Vagina (tissue), 2 donors: ENCODE data around the gene EFNA3.
A peak's percentile ranks its signal among the peaks of the same experiment; 100 is the strongest.

Experiments
- CTCF ChIP-seq, 3 experiments: fragments of 450-650 bp in 2 of 3; fragments of 200-600 bp in 1 of 3; sonication (generic) in 1 of 3; IDR thresholded peaks; one replicate each; pipeline ENCODE4 v1.5.1; 2017 to 2019; ENCODE audit warnings: antibody characterized with exemption in 3 of 3, mild to moderate bottlenecking in 2 of 3, moderate library complexity in 2 of 3
- POLR2AphosphoS5 ChIP-seq, 2 donors: sonication (generic); formaldehyde crosslinking; IDR thresholded peaks; one replicate each; pipeline ENCODE4 v1.9.0; 2017; ENCODE audit warnings: antibody characterized with exemption in 2 of 2, mild to moderate bottlenecking in 2 of 2, low read depth in 1 of 2; ENCODE audit not compliant: insufficient read depth in 1 of 2

DNA sequence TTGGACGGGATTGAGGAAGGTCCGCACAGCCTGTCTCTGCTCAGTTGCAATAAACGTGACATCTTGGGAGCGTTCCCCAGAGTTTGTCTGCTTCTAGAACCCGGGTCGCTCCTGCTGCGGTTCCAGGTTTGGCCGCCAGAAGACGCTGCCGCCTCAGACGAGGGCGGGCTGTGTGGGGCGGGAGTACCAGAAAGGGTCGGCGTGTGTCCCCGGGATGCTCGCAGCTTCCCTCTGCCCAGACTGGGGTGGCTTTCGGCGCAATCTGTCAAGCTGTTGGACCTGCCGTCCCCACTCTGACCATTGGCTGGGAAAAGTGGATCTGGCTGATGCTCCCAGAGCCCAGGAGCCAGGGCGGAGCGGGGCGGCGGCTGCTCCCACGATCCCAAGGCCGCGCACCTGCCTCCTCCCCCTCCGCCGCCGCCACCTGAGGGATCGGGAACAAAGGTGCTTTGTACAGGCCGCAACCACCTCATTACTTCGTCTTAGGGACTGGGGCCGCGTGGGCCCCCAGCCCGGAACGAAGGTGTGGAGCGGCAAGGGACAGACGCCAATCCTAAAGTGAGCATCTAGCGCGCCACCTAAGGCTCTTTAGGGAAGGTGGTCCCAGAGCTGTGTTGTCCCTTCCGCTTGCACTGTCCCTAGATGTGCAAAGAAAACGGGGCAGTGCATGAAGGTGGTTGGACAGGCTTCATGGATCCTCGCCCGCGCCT lies 15.8 kb upstream of the EFNA3 start:
- TF ChIP-seq POLR2AphosphoS5 (IDR thresholded peaks at IDR 0.05; ENCODE audit: insufficient read depth in 1 of 2, low read depth in 1 of 2) (no peak), CTCF (IDR thresholded peaks at IDR 0.05) (peak; percentile 52 to 73 (median 58))
